Liver (tissue), 9 donors: Measurements from ENCODE around the gene LRCH3. TPM values are rescaled to one million over a fixed set of nuclear protein-coding genes. Genes with fewer than 3 reads are reported as not detected.

Experiments used
- DNase-seq: peaks from one replicate; pipeline ENCODE4 v3.0.0-alpha.2; 2017; ENCODE audit warnings: low spot score
- H3K27ac ChIP-seq, 2 donors: one replicate each; pipeline ENCODE4 v1.7.0; 2013; ENCODE audit warnings: inconsistent platforms in 2 of 2, low read length in 2 of 2, control low read depth in 1 of 2, low read depth in 1 of 2, mild to moderate bottlenecking in 1 of 2
- H3K27me3 ChIP-seq, 4 donors: one replicate each; pipeline versions ENCODE4 v1.6.1 to v1.7.0; 2013; ENCODE audit warnings: low read length in 3 of 4, inconsistent platforms in 1 of 4, mild to moderate bottlenecking in 1 of 4, moderate library complexity in 1 of 4; ENCODE audit not compliant: control insufficient read depth in 4 of 4, insufficient read depth in 4 of 4
- H3K36me3 ChIP-seq, 4 donors: one replicate each; pipeline versions ENCODE4 v1.6.1 to v1.7.0; 2013; ENCODE audit warnings: low read length in 3 of 4, mild to moderate bottlenecking in 3 of 4, low read depth in 1 of 4, moderate library complexity in 1 of 4; ENCODE audit not compliant: control insufficient read depth in 4 of 4, insufficient read depth in 3 of 4
- H3K4me1 ChIP-seq, 4 donors: one replicate each; pipeline versions ENCODE4 v1.6.1 to v1.7.0; 2013; ENCODE audit warnings: low read length in 3 of 4, mild to moderate bottlenecking in 3 of 4, moderate library complexity in 1 of 4; ENCODE audit not compliant: control insufficient read depth in 4 of 4, insufficient read depth in 4 of 4
- H3K4me3 ChIP-seq, 3 donors: one replicate each; pipeline versions ENCODE4 v1.6.1 to v1.7.0; 2013; ENCODE audit warnings: low read length in 3 of 3, control low read depth in 1 of 3, low read depth in 1 of 3, mild to moderate bottlenecking in 1 of 3
- H3K9ac ChIP-seq, 2 donors: one replicate each; pipeline ENCODE4 v1.7.0; 2013; ENCODE audit warnings: low read length in 2 of 2, mild to moderate bottlenecking in 2 of 2, moderate library complexity in 2 of 2, control low read depth in 1 of 2, low read depth in 1 of 2
- H3K9me3 ChIP-seq, 4 donors: one replicate each; pipeline versions ENCODE4 v1.6.1 to v1.7.0; 2013; ENCODE audit warnings: low read length in 3 of 4; ENCODE audit not compliant: control insufficient read depth in 4 of 4
- ATF3 ChIP-seq: IDR thresholded peaks from 2 replicates; pipeline ENCODE4 v1.6.1; 2016; ENCODE audit warnings: antibody characterized with exemption
- EGR1 ChIP-seq, 2 donors: IDR thresholded peaks; 2 replicates each; pipeline ENCODE4 v1.6.1; 2016 to 2018; ENCODE audit warnings: antibody characterized with exemption in 2 of 2, low read depth in 2 of 2
- FOXA1 ChIP-seq: IDR thresholded peaks from 2 replicates; pipeline ENCODE4 v1.6.1; 2016; ENCODE audit warnings: antibody characterized with exemption
- FOXA2 ChIP-seq: IDR thresholded peaks from 2 replicates; pipeline ENCODE4 v1.6.1; 2016; ENCODE audit warnings: antibody characterized with exemption
- GABPA ChIP-seq, 2 donors: IDR thresholded peaks in 1 of 2; conservative IDR thresholded peaks in 1 of 2; 2 replicates each; pipeline ENCODE4 v1.6.1; 2016; ENCODE audit warnings: antibody characterized with exemption in 2 of 2, mild to moderate bottlenecking in 1 of 2, moderate library complexity in 1 of 2
- HNF4A ChIP-seq, 2 donors: conservative IDR thresholded peaks; 2 replicates each; pipeline ENCODE4 v1.6.1; 2016; ENCODE audit warnings: antibody characterized with exemption in 2 of 2, mild to moderate bottlenecking in 2 of 2
- HNF4G ChIP-seq: IDR thresholded peaks from 2 replicates; pipeline ENCODE4 v1.6.1; 2016; ENCODE audit warnings: antibody characterized with exemption
- JUND ChIP-seq, 2 donors: IDR thresholded peaks; 2 replicates each; pipeline ENCODE4 v1.6.1; 2016; ENCODE audit warnings: antibody characterized with exemption in 2 of 2
- NR2F2 ChIP-seq: IDR thresholded peaks from 2 replicates; pipeline ENCODE4 v1.6.1; 2016; ENCODE audit warnings: antibody characterized with exemption
- RAD21 ChIP-seq, 2 donors: IDR thresholded peaks; 2 replicates each; pipeline ENCODE4 v1.6.1; 2016; ENCODE audit warnings: antibody characterized with exemption in 2 of 2, mild to moderate bottlenecking in 2 of 2
- RXRA ChIP-seq, 2 donors: IDR thresholded peaks; 2 replicates each; pipeline ENCODE4 v1.6.1; 2017 to 2018; ENCODE audit warnings: antibody characterized with exemption in 2 of 2, mild to moderate bottlenecking in 1 of 2
- SP1 ChIP-seq: IDR thresholded peaks from 2 replicates; pipeline ENCODE4 v1.6.1; 2018; ENCODE audit warnings: antibody characterized with exemption, mild to moderate bottlenecking
- TAF1 ChIP-seq: conservative IDR thresholded peaks from 2 replicates; pipeline ENCODE4 v1.6.1; 2016; ENCODE audit warnings: antibody characterized with exemption, mild to moderate bottlenecking
- YY1 ChIP-seq: IDR thresholded peaks from 2 replicates; pipeline ENCODE4 v1.6.1; 2016; ENCODE audit warnings: antibody characterized with exemption, mild to moderate bottlenecking
- ZBTB33 ChIP-seq: IDR thresholded peaks from 2 replicates; pipeline ENCODE4 v1.6.1; 2016; ENCODE audit warnings: antibody characterized with exemption
- WGBS: extraction: QIAGEN DNeasy Blood & Tissue Kit; methylation state at CpG from one replicate; pipeline ENCODE4 v1.1.7; 2013; 5-methylcytosine and 5-hydroxymethylcytosine counted together
- polyA plus RNA-seq, 2 donors: library from polyadenylated mRNA; stranded (reverse) in 1 of 2; unstranded in 1 of 2; fragments of 200-250 nt in 1 of 2; fragments of >200 nt in 1 of 2; fragmentation: Nextera tagmentation in 1 of 2; extraction: Ambion mirVana in 1 of 2; gene quantifications; one replicate each; pipeline versions ENCODE4 v1.2.1 to v1.2.3, GENCODE V29; 2013 to 2015
- total RNA-seq, 2 donors: library from RNA; depleted of rRNA; stranded (reverse); fragments of >200 nt; gene quantifications; one replicate each; pipeline ENCODE4 v1.2.3, GENCODE V29; 2014
- TF ChIP-seq, protein P1 (sequence below): fragments of 150-350 bp; IDR thresholded peaks from 2 replicates; pipeline ENCODE4 v1.5.1; 2017; ENCODE audit warnings: improper control_type of control experiment, low read depth, low read length; ENCODE audit not compliant: missing input control
- donor health status: healthy.
- donor health status: healthy.
- donor health status: healthy.
- donor health status: healthy.
- donor health status: healthy.

Gene LRCH3
- total and polyA plus RNA-seq, 4 donors: 6.2 to 67.2 (median 19.7) TPM

DNA sequence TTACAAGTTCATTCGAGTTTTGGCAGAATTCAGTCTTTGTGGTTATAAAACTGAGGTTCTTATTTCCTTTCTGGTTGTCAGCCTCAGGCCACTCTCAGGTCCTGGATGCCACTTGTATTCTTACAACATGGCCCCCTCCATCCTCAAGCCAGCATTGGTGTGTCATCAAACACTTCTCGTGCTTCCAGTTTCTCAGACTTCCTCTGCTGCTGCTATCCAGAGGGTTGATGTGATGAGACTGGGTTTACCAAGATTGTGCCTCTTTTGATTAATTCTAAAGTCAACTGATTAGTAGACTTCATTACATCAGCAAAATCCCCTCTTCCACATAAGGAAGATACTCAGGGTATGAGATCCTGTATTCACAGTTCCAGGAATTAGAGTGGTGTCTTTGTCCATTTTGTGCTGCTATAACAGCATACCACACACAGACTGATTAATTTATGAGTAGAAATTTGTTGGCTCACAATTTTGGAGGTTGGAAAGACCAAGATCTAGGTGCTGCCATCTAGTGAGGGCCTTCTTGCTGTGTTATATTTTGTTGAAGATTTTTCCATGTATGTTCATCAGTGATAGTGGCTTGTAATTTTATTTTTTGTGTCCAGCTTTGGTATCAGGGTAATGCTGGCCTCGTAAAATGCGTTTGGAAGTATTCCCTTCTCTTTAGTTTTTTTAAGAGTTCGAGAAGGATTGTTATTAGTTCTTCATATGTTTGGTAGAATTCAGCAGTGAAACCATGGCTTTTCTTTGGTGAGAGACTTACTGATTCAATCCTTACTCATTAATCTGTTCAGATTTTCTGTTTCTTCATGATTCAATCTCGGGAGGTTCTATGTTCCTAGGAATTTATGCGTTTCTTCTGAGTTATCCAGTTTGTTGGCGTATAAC is 11.1 kb downstream of the LRCH3 start:
- H3K27ac ChIP-seq: no peak overlapping the region
- no peak for TF ChIP-seq HNF4G
- no peak for TF ChIP-seq ZBTB33
- peak in 1 of 2 donors; percentile 51 for TF ChIP-seq RAD21 (IDR thresholded peaks at IDR 0.05)
- TF ChIP-seq, protein P1, sequence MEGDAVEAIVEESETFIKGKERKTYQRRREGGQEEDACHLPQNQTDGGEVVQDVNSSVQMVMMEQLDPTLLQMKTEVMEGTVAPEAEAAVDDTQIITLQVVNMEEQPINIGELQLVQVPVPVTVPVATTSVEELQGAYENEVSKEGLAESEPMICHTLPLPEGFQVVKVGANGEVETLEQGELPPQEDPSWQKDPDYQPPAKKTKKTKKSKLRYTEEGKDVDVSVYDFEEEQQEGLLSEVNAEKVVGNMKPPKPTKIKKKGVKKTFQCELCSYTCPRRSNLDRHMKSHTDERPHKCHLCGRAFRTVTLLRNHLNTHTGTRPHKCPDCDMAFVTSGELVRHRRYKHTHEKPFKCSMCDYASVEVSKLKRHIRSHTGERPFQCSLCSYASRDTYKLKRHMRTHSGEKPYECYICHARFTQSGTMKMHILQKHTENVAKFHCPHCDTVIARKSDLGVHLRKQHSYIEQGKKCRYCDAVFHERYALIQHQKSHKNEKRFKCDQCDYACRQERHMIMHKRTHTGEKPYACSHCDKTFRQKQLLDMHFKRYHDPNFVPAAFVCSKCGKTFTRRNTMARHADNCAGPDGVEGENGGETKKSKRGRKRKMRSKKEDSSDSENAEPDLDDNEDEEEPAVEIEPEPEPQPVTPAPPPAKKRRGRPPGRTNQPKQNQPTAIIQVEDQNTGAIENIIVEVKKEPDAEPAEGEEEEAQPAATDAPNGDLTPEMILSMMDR: peak; percentile 12
- no peaks in the 10 kb centered on the region for H3K9me3 ChIP-seq
- H3K4me3 ChIP-seq: no peak overlapping the region
- H3K27me3 ChIP-seq: no peaks in the 10 kb centered on the region
- WGBS: 71% methylated on average over 8 of the region's 8 CpGs
- no peak for DNase-seq
- peaks cover 0 to 2% (median 0%) of the 10 kb centered on the region in 4 donors for H3K4me1 ChIP-seq
- no peak overlapping the region for H3K9ac ChIP-seq
- H3K36me3 ChIP-seq: no peaks in the 10 kb centered on the region

GRCh38 chr3:197802779-197803459 is 11.9 kb downstream of the LRCH3 start:
- no peaks in the 10 kb centered on the region for H3K36me3 ChIP-seq
- no peak overlapping the region for H3K4me3 ChIP-seq
- H3K27me3 ChIP-seq: no peaks in the 10 kb centered on the region
- WGBS: 96% methylated on average over 3 of the region's 3 CpGs
- DNase-seq: no peak
- no peak overlapping the region for H3K27ac ChIP-seq
- no peak overlapping the region for H3K9ac ChIP-seq
- H3K9me3 ChIP-seq: no peaks in the 10 kb centered on the region
- TF ChIP-seq FOXA1: no peak
- peak; percentile 14 to 17 for TF ChIP-seq RAD21 (IDR thresholded peaks at IDR 0.05)
- no peaks in the 10 kb centered on the region for H3K4me1 ChIP-seq

DNA sequence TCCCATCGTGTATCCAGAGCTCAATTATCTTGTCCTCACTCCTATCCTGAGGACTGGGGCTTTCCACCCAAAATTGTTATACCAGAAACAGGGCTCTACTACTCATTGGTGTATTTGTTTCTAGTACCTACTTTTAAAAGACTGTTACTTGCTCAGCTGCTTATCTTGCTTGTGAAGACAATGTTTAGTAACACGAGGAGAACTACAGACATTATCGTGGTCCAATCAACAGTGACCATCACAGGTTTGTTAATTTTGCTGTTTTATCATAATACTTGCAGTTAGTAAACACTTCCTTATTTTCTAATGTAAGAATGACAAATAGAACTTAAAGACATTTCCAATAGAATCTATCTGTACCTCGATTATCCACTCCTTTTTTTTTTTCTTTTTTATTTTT is 13.5 kb downstream of the LRCH3 start:
- 81% methylated on average over 4 of the region's 4 CpGs for WGBS
- no peaks in the 10 kb centered on the region for H3K36me3 ChIP-seq
- no peaks in the 10 kb centered on the region for H3K27me3 ChIP-seq
- no peak for TF ChIP-seq JUND (IDR thresholded peaks at IDR 0.05)
- TF ChIP-seq, protein P1: no peak
- TF ChIP-seq RXRA (IDR thresholded peaks at IDR 0.05): no peak
- no peak for TF ChIP-seq RAD21 (IDR thresholded peaks at IDR 0.05)
- no peak for TF ChIP-seq HNF4A (conservative IDR thresholded peaks at IDR 0.05)
- no peak for TF ChIP-seq ZBTB33
- TF ChIP-seq GABPA (IDR thresholded peaks at IDR 0.05 in 1 of 2, conservative IDR thresholded peaks at IDR 0.05 in 1 of 2): no peak
- TF ChIP-seq FOXA1: no peak
- TF ChIP-seq NR2F2: no peak
- TF ChIP-seq YY1: no peak
- TF ChIP-seq SP1: no peak
- TF ChIP-seq FOXA2: no peak
- no peak for TF ChIP-seq EGR1 (IDR thresholded peaks at IDR 0.05; ENCODE audit: low read depth in 2 of 2)
- no peak for TF ChIP-seq TAF1
- no peak for TF ChIP-seq ATF3

More for the DNA sequence above, 13.5 kb downstream of the LRCH3 start:
- no peak overlapping the region for H3K4me3 ChIP-seq
- no peaks in the 10 kb centered on the region for H3K4me1 ChIP-seq
- no peak overlapping the region for H3K9ac ChIP-seq
- no peak for DNase-seq
- no peaks in the 10 kb centered on the region for H3K9me3 ChIP-seq
- H3K27ac ChIP-seq: no peak overlapping the region
